ENCODE data around the gene LASP1NB.

Gene LASP1NB

GRCh38 chr17:38885044-38885727 lies 40.2 kb upstream of the LASP1NB start:
- H3K4me1 Mint-ChIP-seq: peaks cover 54% of the 10 kb centered on the region
- H3K9ac ChIP-seq (ENCODE audit: low read length): no peak overlapping the region
- ATAC-seq (ENCODE audit: low read depth) (no peak), DNase-seq (no peak)
- H3K9me3 Mint-ChIP-seq (ENCODE audit: insufficient read depth): no peaks in the 10 kb centered on the region
- H3K9me3 ChIP-seq (ENCODE audit: control extremely low read depth in 1 of 3, control insufficient read depth in 2 of 3, insufficient read depth in 1 of 3, low read length in 2 of 3): no peaks in the 10 kb centered on the region
- ChIA-PET POLR2A (interaction anchor here (1.6 kb wide), 1 partner anchor 14 kb away, joined by 6 read pairs; no protein-coding TSS in a partner anchor), CTCF (interaction anchor here (1.1 to 1.6 kb wide), 4 partner anchors 9 to 98 kb away, joined by 3 to 4 read pairs (median 3); partner anchors contain the start of gene LASP1)
- no peak overlapping the region for H3K4me3 Mint-ChIP-seq
- H2AFZ ChIP-seq (ENCODE audit: insufficient read depth, low read depth, low read length, poor library complexity, severe bottlenecking): no peak overlapping the region
- WGBS (ENCODE audit: insufficient coverage): 97% methylated on average over 5 of the region's 9 CpGs
- TF ChIP-seq, protein P1, sequence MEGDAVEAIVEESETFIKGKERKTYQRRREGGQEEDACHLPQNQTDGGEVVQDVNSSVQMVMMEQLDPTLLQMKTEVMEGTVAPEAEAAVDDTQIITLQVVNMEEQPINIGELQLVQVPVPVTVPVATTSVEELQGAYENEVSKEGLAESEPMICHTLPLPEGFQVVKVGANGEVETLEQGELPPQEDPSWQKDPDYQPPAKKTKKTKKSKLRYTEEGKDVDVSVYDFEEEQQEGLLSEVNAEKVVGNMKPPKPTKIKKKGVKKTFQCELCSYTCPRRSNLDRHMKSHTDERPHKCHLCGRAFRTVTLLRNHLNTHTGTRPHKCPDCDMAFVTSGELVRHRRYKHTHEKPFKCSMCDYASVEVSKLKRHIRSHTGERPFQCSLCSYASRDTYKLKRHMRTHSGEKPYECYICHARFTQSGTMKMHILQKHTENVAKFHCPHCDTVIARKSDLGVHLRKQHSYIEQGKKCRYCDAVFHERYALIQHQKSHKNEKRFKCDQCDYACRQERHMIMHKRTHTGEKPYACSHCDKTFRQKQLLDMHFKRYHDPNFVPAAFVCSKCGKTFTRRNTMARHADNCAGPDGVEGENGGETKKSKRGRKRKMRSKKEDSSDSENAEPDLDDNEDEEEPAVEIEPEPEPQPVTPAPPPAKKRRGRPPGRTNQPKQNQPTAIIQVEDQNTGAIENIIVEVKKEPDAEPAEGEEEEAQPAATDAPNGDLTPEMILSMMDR (IDR thresholded peaks at IDR 0.05): no peak
- peaks cover 28 to 56% of the 10 kb centered on the region in 2 donors for H3K4me1 ChIP-seq (ENCODE audit: control insufficient read depth in 2 of 2, insufficient read depth in 2 of 2, low read length in 2 of 2)
- H3K36me3 ChIP-seq (replicated peaks in 1 of 2; ENCODE audit: control extremely low read depth in 1 of 2, control insufficient read depth in 1 of 2, extremely low read depth in 1 of 2, insufficient read depth in 2 of 2, low read length in 1 of 2): peaks cover 0 to 65% of the 10 kb centered on the region in 2 experiments
- H3K27ac Mint-ChIP-seq: peak overlapping the region; percentile 67
- H3K27me3 ChIP-seq (replicated peaks in 1 of 4; ENCODE audit: control extremely low read depth in 1 of 4, control insufficient read depth in 3 of 4, insufficient read depth in 4 of 4, low read length in 3 of 4): no peaks in the 10 kb centered on the region
- no peak overlapping the region for H3K4me3 ChIP-seq (ENCODE audit: control extremely low read depth in 1 of 5, extremely low read depth in 1 of 5, insufficient read depth in 1 of 5, low read depth in 2 of 5, low read length in 4 of 5)
- no peaks in the 10 kb centered on the region for H3K27me3 Mint-ChIP-seq
- intact Hi-C loops (cut with micrococcal nuclease): no loop called here
- H4K20me1 ChIP-seq (ENCODE audit: control insufficient read depth, insufficient read depth, low read length, poor library complexity, severe bottlenecking): peaks cover 99% of the 10 kb centered on the region
- H3K79me2 ChIP-seq (ENCODE audit: control insufficient read depth, insufficient read depth, low read length): peaks cover 99% of the 10 kb centered on the region
- no peak overlapping the region for H3K4me2 ChIP-seq (replicated peaks; ENCODE audit: low read depth, low read length, poor library complexity, severe bottlenecking)
- H3K27ac ChIP-seq (ENCODE audit: low read length in 2 of 2): peak overlapping the region in 1 of 2 donors; percentile 36

GRCh38 chr17:38885728-38886642 lies 39.4 kb upstream of the LASP1NB start:
- Histone ChIP-seq H3K4me1 (ENCODE audit: control insufficient read depth in 2 of 2, insufficient read depth in 2 of 2, low read length in 2 of 2) (peaks cover 24 to 61% of the 10 kb centered on the region in 2 donors), H3K4me2 (replicated peaks; ENCODE audit: low read depth, low read length, poor library complexity, severe bottlenecking) (no peak overlapping the region), H2AFZ (ENCODE audit: insufficient read depth, low read depth, low read length, poor library complexity, severe bottlenecking) (no peak overlapping the region), H3K79me2 (ENCODE audit: control insufficient read depth, insufficient read depth, low read length) (peaks cover 99% of the 10 kb centered on the region), H3K36me3 (replicated peaks in 1 of 2; ENCODE audit: control extremely low read depth in 1 of 2, control insufficient read depth in 1 of 2, extremely low read depth in 1 of 2, insufficient read depth in 2 of 2, low read length in 1 of 2) (peaks cover 0 to 65% of the 10 kb centered on the region in 2 experiments), H3K9me3 (ENCODE audit: control extremely low read depth in 1 of 3, control insufficient read depth in 2 of 3, insufficient read depth in 1 of 3, low read length in 2 of 3) (no peaks in the 10 kb centered on the region), H3K4me3 (ENCODE audit: control extremely low read depth in 1 of 5, extremely low read depth in 1 of 5, insufficient read depth in 1 of 5, low read depth in 2 of 5, low read length in 4 of 5) (no peak overlapping the region), H3K9ac (ENCODE audit: low read length) (no peak overlapping the region), H4K20me1 (ENCODE audit: control insufficient read depth, insufficient read depth, low read length, poor library complexity, severe bottlenecking) (peaks cover 99% of the 10 kb centered on the region), H3K27me3 (replicated peaks in 1 of 4; ENCODE audit: control extremely low read depth in 1 of 4, control insufficient read depth in 3 of 4, insufficient read depth in 4 of 4, low read length in 3 of 4) (no peaks in the 10 kb centered on the region), H3K27ac (ENCODE audit: low read length in 2 of 2) (peak overlapping the region in 1 of 2 donors; percentile 36)
- 73% methylated on average over 5 of the region's 11 CpGs for WGBS (ENCODE audit: insufficient coverage)
- intact Hi-C loops (cut with micrococcal nuclease): no loop called here
- Mint-ChIP-seq H3K27me3 (no peaks in the 10 kb centered on the region), H3K4me1 (peaks cover 49% of the 10 kb centered on the region), H3K4me3 (no peak overlapping the region), H3K27ac (peak overlapping the region; percentile 67), H3K9me3 (ENCODE audit: insufficient read depth) (no peaks in the 10 kb centered on the region)
- POLR2A ChIA-PET: no interaction called here
- TF ChIP-seq, protein P1 (IDR thresholded peaks at IDR 0.05): no peak
- TF ChIP-seq EZH2 (IDR thresholded peaks at IDR 0.05; ENCODE audit: borderline replicate concordance, insufficient read depth, low read depth, low read length, poor library complexity, severe bottlenecking): no peak
- DNase-seq (no peak), ATAC-seq (ENCODE audit: low read depth) (no peak)
- CTCF ChIA-PET: interaction anchor here (0.9 to 1.4 kb wide), 3 partner anchors 11 to 97 kb away, joined by 3 to 4 read pairs (median 4); partner anchors contain the start of gene LASP1
